ENCODE measurements around the gene PAM16.

Gene PAM16

DNA sequence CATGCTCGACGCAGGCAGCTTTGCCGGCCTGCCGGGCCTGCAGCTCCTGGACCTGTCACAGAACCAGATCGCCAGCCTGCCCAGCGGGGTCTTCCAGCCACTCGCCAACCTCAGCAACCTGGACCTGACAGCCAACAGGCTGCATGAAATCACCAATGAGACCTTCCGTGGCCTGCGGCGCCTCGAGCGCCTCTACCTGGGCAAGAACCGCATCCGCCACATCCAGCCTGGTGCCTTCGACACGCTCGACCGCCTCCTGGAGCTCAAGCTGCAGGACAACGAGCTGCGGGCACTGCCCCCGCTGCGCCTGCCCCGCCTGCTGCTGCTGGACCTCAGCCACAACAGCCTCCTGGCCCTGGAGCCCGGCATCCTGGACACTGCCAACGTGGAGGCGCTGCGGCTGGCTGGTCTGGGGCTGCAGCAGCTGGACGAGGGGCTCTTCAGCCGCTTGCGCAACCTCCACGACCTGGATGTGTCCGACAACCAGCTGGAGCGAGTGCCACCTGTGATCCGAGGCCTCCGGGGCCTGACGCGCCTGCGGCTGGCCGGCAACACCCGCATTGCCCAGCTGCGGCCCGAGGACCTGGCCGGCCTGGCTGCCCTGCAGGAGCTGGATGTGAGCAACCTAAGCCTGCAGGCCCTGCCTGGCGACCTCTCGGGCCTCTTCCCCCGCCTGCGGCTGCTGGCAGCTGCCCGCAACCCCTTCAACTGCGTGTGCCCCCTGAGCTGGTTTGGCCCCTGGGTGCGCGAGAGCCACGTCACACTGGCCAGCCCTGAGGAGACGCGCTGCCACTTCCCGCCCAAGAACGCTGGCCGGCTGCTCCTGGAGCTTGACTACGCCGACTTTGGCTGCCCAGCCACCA lies 30.2 kb upstream of the PAM16 start:
- peaks cover 3% of the 10 kb centered on the region for H3K27me3 Mint-ChIP-seq (ENCODE audit: low read depth)
- no peak overlapping the region for H3K27ac Mint-ChIP-seq
- H3K4me1 Mint-ChIP-seq = peaks cover 37% of the 10 kb centered on the region
- H3K4me3 Mint-ChIP-seq = no peak overlapping the region
- H3K9me3 Mint-ChIP-seq = no peaks in the 10 kb centered on the region
- peaks cover 6% of the 10 kb centered on the region for H3K36me3 Mint-ChIP-seq (ENCODE audit: low read depth)
- TF ChIP-seq CTCF (IDR thresholded peaks at IDR 0.05; ENCODE audit: unreplicated experiment in 3 of 3) = no peak

DNA sequence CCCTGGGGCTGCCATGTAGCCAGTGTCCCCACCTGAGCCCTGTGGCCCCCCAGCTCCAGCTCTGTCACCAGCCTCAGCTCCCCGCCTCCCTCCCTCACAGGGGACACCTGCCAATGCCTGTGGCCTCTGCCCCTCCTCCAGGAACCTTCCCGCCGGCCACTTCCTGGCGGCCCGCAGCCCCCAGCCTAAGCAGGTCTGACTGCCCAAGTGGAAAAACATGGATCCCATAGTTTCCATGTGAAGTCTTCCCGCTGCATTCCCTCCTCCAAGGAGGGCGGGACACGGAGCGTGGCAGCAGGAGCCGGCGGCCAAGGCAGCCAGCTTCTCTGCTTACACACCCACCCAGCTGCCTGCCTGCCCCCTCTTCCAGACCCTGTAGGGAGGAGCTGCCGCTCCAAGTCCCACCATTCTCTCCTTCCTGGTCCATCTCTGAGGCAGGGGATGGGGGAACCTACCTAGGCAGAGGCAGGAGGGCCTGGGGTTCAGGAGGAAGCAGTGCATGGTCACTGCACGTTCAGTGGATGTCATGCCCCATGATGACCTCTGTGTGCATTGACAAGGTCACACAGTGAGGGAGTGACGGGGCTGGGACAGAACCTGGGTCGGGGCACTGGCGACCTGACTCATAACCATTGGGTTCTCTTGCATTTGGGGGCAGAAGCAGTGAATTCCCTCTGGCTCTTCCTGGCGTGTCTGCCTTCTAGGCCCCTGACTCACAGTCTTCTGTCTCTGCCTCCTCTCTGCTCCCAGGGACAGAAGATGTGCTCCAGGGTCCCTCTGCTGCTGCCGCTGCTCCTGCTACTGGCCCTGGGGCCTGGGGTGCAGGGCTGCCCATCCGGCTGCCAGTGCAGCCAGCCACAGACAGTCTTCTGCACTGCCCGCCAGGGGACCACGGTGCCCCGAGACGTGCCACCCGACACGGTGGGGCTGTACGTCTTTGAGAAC lies 29.3 kb upstream of the PAM16 start:
- TF ChIP-seq CTCF (IDR thresholded peaks at IDR 0.05; ENCODE audit: unreplicated experiment in 3 of 3) = no peak

DNA sequence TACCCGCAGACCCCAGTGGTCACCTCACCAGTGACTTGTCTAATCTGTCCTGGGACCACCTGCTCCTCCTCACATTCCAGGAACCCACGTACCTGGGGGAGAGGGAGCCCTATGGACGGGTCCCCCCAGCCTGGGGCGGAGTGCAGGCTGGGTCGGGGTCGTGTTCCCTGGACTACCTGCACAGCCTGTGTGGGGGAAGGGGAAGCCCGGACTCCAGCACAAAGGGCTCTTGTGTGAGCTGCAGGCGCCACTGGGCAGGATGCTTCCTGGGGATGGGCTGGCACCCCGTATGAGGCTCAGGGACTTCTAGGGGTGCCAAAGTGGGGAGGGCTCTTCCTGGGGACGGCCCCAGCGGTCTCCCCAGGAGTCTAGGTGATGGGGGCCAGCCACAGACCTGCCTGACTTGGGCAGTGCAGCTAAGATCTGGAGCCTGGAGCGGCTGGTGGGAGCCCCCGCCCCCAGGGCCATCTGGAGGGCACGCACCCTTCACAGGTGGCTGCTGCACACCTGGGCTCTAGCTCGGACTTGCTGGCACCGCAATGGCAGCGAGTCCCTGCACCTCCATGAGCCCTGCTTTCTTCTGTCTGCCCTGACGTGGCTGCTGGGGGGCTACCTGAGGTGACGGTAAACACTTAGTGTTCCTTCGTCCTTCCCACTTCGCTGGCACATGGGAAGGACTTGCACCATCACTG lies 28.0 kb upstream of the PAM16 start:
- Mint-ChIP-seq H3K9me3 (no peaks in the 10 kb centered on the region), H3K36me3 (ENCODE audit: low read depth) (peaks cover 6% of the 10 kb centered on the region), H3K27me3 (ENCODE audit: low read depth) (peaks cover 3% of the 10 kb centered on the region), H3K4me1 (peaks cover 42% of the 10 kb centered on the region), H3K4me3 (no peak overlapping the region), H3K27ac (peak overlapping the region in 2 of 3 experiments; percentile 15 to 96)
- TF ChIP-seq CTCF (IDR thresholded peaks at IDR 0.05; ENCODE audit: unreplicated experiment in 3 of 3) = no peak

More for the DNA sequence above, 29.3 kb upstream of the PAM16 start:
- Mint-ChIP-seq H3K27me3 (ENCODE audit: low read depth) (peaks cover 3% of the 10 kb centered on the region), H3K4me1 (peaks cover 40% of the 10 kb centered on the region), H3K27ac (peak overlapping the region; percentile 79 to 87 (median 84)), H3K36me3 (ENCODE audit: low read depth) (peaks cover 6% of the 10 kb centered on the region), H3K4me3 (peak overlapping the region; percentile 9 to 57 (median 51)), H3K9me3 (no peaks in the 10 kb centered on the region)

GRCh38 chr16:4378161-4378666 lies 27.1 kb upstream of the PAM16 start:
- peaks cover 7% of the 10 kb centered on the region for H3K27me3 Mint-ChIP-seq (ENCODE audit: low read depth)
- peak overlapping the region; percentile 29 to 60 (median 56) for H3K4me3 Mint-ChIP-seq
- no peak for TF ChIP-seq CTCF (IDR thresholded peaks at IDR 0.05; ENCODE audit: unreplicated experiment in 3 of 3)
- peak overlapping the region; percentile 65 to 96 (median 80) for H3K27ac Mint-ChIP-seq
- no peaks in the 10 kb centered on the region for H3K9me3 Mint-ChIP-seq
- peaks cover 3% of the 10 kb centered on the region for H3K36me3 Mint-ChIP-seq (ENCODE audit: low read depth)
- H3K4me1 Mint-ChIP-seq = peaks cover 45% of the 10 kb centered on the region

- Mint-ChIP-seq H3K4me3 (peak overlapping the region; percentile 29 to 60 (median 56)), H3K36me3 (ENCODE audit: low read depth) (no peaks in the 10 kb centered on the region), H3K27ac (peak overlapping the region; percentile 65 to 96 (median 80)), H3K9me3 (no peaks in the 10 kb centered on the region), H3K4me1 (peaks cover 42% of the 10 kb centered on the region), H3K27me3 (ENCODE audit: low read depth) (peaks cover 7% of the 10 kb centered on the region)
- TF ChIP-seq CTCF (IDR thresholded peaks at IDR 0.05; ENCODE audit: unreplicated experiment in 3 of 3) = peak in 2 of 3 experiments; percentile 15 to 20
Observed at GRCh38 chr16:4377573-4378154, 26.5 kb upstream of the PAM16 start.
